ENCODE measurements around the gene RAB27B. TPM values are rescaled to one million over a fixed set of nuclear protein-coding genes. Genes with fewer than 3 reads are reported as not detected.

RAB27B gene
- total RNA-seq, 1 donor from 2014 or later = 3.4 TPM

- intact Hi-C loops (cut with micrococcal nuclease) = no loop called here
Measured at GRCh38 chr18:54906331-54907185, 78.3 kb downstream of the RAB27B start.

- intact Hi-C loops (cut with micrococcal nuclease) = no loop called here
Measured at GRCh38 chr18:54909538-54909937, 81.3 kb downstream of the RAB27B start.

GRCh38 chr18:54910161-54910919 lies 82.1 kb downstream of the RAB27B start:
- intact Hi-C loops (cut with micrococcal nuclease) = no loop called here

GRCh38 chr18:54911551-54911950 lies 83.3 kb downstream of the RAB27B start:
- intact Hi-C loops (cut with micrococcal nuclease) = no loop called here

- intact Hi-C loops (cut with micrococcal nuclease) = no loop called here
Measured at GRCh38 chr18:54914816-54915215, 86.5 kb downstream of the RAB27B start.

- intact Hi-C loops (cut with micrococcal nuclease) = no loop called here
Measured at GRCh38 chr18:54916507-54916906, 88.2 kb downstream of the RAB27B start.

- intact Hi-C loops (cut with micrococcal nuclease) = no loop called here
Measured at GRCh38 chr18:54918060-54918459, 89.8 kb downstream of the RAB27B start.

GRCh38 chr18:54919412-54919811 lies 91.1 kb downstream of the RAB27B start:
- intact Hi-C loops (cut with micrococcal nuclease) = no loop called here

GRCh38 chr18:54923339-54923956 lies 95.2 kb downstream of the RAB27B start:
- intact Hi-C loops (cut with micrococcal nuclease) = no loop called here

- intact Hi-C loops (cut with micrococcal nuclease) = no loop called here
Measured at GRCh38 chr18:54924948-54925347, 96.7 kb downstream of the RAB27B start.

- intact Hi-C loops (cut with micrococcal nuclease) = no loop called here
Measured at GRCh38 chr18:54926593-54927325, 98.5 kb downstream of the RAB27B start.

GRCh38 chr18:54928236-54928635 lies 100.0 kb downstream of the RAB27B start:
- intact Hi-C loops (cut with micrococcal nuclease) = no loop called here

GRCh38 chr18:54931152-54931551 lies 102.9 kb downstream of the RAB27B start:
- intact Hi-C loops (cut with micrococcal nuclease) = no loop called here

- intact Hi-C loops (cut with micrococcal nuclease) = no loop called here
Measured at GRCh38 chr18:54932472-54932871, 104.2 kb downstream of the RAB27B start.

GRCh38 chr18:54938506-54938905 lies 110.2 kb downstream of the RAB27B start:
- intact Hi-C loops (cut with micrococcal nuclease) = loop anchor here (1.0 kb wide), 1 partner anchor 114 kb away; no protein-coding TSS in a partner anchor

GRCh38 chr18:54939361-54939917 lies 111.2 kb downstream of the RAB27B start:
- intact Hi-C loops (cut with micrococcal nuclease) = no loop called here

GRCh38 chr18:54942144-54942543 lies 113.9 kb downstream of the RAB27B start:
- intact Hi-C loops (cut with micrococcal nuclease) = no loop called here

- intact Hi-C loops (cut with micrococcal nuclease) = no loop called here
Measured at GRCh38 chr18:54942569-54942968, 114.3 kb downstream of the RAB27B start.

All from T-helper 2 cell treated with Interferon-gamma antibody and Interleukin-4, amounts not matched to agents 100 ng/mL and 5 ng/mL, for 36 hours (primary cell).